Measurements from ENCODE around the gene TEKTIP1.

The TEKTIP1 gene

DNA sequence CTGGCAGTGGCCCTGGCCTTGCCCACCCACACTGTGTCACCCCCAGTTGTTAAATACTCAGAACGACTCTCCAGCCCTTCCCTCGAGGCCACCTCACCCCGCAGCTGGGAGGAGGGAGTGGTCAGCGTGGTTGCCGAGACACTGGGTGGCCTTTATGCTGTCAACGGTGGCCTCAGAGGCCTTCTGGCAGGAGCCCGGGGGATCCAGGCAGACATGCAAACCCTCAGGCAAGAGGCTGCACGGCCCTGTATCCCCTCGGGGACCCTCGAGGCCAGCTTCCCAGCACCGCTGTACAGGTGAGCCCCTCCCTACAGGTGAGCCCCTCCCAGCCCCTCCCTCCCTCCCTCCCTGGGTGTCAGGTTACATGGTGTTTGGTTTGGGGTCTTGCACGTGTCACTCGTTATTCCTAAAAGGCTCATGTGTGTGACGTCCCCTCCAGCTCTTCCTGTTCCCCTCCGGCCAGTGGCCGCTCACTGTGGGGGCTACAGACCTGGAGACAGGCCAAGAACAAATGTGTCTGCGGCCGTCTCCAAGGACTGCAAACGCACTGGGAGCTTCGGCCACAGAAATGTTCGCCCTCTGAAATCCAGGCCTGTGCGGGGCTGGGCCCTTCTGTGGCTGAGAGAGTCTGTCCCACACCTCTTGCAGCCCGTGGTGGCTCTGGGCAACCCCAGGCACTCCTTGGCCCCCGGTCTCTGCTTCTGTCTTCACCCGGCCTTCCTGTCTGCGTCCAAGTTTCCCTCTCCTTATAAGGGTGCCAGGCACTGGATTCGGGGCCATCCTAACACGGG is at the start of gene TEKTIP1:
TSS of gene TEKTIP1 (plus strand) at position 210 of the 791 bp plus-strand sequence. CDS start at position 214, 4 bp downstream.
- no peak for DNase-seq (ENCODE audit: low read depth in 3 of 3)

DNA sequence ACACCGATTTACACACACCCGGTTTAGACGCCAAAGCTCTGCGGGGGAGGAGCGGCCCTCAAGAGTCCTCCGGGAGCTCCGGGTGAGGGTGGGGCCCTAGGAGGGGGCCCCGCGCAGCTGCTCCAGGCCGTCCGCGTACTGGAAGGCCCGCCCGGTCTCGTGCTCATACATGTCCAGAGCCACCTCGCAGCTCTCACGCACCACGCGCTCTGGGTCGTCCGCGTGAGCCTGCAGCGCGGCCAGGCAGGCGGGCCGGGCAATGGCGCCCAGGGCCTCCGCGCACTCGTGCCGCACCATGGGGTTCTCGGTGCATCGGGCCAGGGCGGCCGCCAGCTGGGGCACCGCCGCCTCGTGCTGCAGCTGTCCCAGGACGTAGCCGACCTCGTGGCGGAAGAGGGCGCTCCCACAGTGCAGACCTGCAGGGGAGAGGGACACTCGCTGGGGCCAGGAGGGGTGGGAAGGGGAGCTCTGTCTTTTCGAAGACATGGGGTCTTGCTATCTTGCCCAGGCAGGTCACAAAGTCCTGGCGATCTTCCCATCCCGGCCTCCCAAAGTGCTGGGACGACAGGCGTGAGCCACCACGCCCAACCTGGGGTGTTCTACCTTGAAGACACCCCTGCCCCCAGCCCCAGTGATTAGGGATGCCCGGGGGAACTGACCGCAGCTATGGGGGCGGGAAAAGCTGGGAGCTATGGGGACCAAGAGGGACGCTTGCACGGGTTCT is 47.4 kb upstream of the TEKTIP1 start:
- DNase-seq (ENCODE audit: low read depth in 3 of 3): no peak

GRCh38 chr19:3492131-3492839 is 46.7 kb upstream of the TEKTIP1 start:
- no peak for DNase-seq (ENCODE audit: low read depth in 3 of 3)

DNA sequence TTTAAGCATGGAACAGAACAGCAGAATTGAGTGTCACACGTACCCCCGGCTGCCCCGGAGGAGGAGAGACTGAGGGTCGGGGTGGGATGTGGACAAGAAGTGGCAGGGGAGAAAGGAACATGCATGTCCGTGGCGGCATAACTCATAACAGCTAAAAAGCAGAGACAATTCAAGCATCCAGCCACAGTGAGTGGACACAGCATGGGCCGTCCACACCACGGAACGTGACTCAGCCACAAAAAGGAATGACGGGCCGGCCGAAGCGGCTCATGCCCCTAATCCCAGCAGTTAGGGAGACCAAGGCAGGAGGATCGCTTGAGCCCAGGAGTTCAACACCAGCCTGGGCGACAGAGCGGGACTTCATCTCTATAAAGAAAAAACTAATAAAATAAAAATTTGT is 46.1 kb upstream of the TEKTIP1 start:
- DNase-seq (ENCODE audit: low read depth in 3 of 3): no peak

GRCh38 chr19:3493651-3494050 is 45.3 kb upstream of the TEKTIP1 start:
- DNase-seq (ENCODE audit: low read depth in 3 of 3): no peak

DNA sequence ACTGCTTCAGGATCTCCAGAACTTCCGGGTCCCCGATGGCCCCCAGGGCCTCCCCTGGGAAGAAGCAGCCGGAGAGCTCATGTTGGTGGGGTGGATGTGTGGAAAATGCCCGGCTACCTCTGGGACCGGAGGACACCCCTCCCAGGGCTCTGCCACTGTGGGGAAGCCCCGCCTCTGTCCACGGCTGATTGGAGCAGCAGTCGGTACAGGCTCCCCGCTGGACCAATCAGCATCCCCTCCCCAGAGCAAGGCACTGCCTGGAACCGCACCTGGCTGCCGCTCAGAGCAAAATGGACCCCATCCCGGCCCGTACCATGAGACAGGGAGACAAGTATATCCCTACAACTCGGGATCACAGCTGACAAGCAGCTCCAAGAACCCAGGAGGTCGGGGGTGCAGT is 44.9 kb upstream of the TEKTIP1 start:
- DNase-seq (ENCODE audit: low read depth in 3 of 3): no peak

- peak in 2 of 3 experiments; percentile 40 to 50 for DNase-seq (ENCODE audit: low read depth in 3 of 3)
These were observed 44.4 kb upstream of the TEKTIP1 start for GRCh38 chr19:3494559-3494958.

DNA sequence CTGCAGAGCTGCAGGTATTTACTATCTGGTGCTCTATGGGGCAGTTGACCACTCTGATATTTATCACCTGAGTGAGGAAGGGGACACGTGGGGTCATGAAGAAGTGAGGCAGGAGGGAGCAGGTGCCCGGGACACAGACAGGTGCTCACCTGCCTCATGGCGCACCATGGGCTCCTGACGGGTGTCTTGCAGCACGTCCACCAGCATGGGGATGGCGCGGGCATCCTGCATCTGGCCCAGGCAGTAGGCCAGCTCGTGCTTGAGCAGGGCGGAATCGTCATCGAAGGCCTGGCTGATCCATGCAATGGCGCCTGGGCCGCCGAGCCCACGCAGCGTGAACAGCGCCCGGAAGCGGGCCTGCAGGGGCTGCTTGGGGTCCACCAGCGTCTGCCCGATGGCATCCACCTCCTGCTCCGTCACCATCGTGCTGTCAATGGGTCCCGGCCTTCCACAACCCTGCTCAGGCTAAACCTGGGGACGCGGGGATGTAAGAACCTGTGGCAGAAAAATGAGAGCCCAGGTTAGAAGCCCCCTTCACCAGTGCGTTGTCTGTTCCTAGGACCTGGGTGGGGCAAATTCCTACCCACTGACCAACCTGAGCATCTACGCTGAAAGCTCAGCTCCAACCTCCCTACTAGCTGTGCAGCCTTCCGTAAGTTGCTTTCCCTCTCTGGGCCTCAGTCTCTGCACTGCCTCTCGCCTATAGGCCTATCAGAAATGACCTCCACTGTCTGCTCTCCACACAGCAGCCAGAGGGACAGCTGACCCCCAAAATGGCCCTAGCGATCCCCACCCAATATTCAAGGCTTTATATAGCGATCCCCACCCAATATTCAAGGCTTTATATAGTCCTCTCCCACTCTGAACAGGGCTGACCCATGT is 42.3 kb upstream of the TEKTIP1 start:
- no peak for DNase-seq (ENCODE audit: low read depth in 3 of 3)

GRCh38 chr19:3497757-3498520 is 41.0 kb upstream of the TEKTIP1 start:
- no peak for DNase-seq (ENCODE audit: low read depth in 3 of 3)

- DNase-seq (ENCODE audit: low read depth in 3 of 3): no peak
These were observed 39.1 kb upstream of the TEKTIP1 start for GRCh38 chr19:3499738-3500428.

- peak; percentile 90 to 93 (median 91) for DNase-seq (ENCODE audit: low read depth in 3 of 3)
These were observed 38.4 kb upstream of the TEKTIP1 start, which contains the start of gene DOHH for GRCh38 chr19:3500429-3501101. TSS of gene DOHH (minus strand) at chr19:3500674. CDS start at chr19:3496814, 3,860 bp downstream.

DNA sequence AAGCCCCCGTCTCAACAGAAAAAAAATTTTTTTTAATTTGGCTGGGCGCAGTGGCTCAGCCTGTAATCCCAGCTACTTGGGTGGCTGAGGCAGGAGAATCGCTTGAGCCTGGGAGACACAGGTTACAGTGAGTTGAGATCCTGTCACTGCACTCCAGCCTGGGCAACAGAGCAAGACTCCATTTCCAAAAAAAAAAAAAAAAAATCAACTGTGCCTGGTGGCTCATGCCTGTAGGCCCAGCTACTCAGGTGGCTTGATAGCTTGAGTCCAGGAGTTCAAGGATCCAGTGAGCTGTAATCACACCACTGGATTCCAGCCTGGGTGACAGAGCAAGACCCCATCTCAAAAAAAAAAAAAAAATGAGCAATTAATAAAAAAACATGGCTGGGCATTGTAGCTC is 37.2 kb upstream of the TEKTIP1 start:
- DNase-seq (ENCODE audit: low read depth in 3 of 3): no peak

DNA sequence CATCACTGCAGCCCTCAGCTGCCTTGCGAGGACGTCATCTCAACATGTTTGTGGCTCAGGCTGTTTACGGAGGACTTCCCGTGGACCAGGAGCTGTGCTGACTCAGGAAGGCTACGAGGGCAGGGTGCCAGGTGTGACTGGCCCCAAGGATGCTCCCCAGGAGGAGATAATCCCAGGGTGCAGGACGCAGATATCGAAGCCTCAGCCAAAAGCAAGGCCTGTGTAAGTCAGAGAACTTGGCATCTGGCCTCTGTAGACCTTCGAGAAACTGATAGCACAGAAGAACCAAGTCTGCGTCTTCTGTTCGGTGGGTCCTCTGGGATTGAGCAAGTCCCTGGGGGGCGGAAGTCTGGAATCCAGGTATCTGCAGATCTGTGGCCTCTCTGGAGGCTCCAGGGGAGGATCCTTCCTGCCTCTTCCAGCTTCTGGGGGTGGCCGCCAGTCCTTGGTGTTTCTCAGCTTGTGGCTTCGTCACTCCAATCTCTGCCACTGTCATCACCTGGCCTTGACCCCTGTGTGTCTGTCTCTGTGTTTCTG is 35.9 kb upstream of the TEKTIP1 start:
- DNase-seq (ENCODE audit: low read depth in 3 of 3): no peak

GRCh38 chr19:3504735-3505134 is 34.2 kb upstream of the TEKTIP1 start:
- no peak for DNase-seq (ENCODE audit: low read depth in 3 of 3)

GRCh38 chr19:3505598-3506383 is 33.2 kb upstream of the TEKTIP1 start, which contains the start of gene FZR1:
TSS of gene FZR1 (plus strand) at chr19:3506311. CDS start at chr19:3522990, 16,679 bp downstream.
- peak; percentile 99 for DNase-seq (ENCODE audit: low read depth in 3 of 3)

- DNase-seq (ENCODE audit: low read depth in 3 of 3): peak in 1 of 3 experiments; percentile 27
These were observed 32.3 kb upstream of the TEKTIP1 start for GRCh38 chr19:3506384-3507340.

All from stimulated activated CD4-positive, alpha-beta T cell treated with anti-CD3 and anti-CD28 coated beads, TNF-alpha, amount 100 ng/mL, for 4 hours (primary cell).